HG02852 (cell line): Measurements from ENCODE around the gene CFAP141.
"Not testable (repeated sequence)": the region's sequence is repeated elsewhere in the genome, so short reads cannot be mapped to it uniquely, and the experiment has no call there.

Experiments used
- ATAC-seq: cut with Tn5 transposase; IDR thresholded peaks from one replicate; pipeline ENCODE4 v1.9.1; 2021; ENCODE audit warnings: mild to moderate bottlenecking, moderate library complexity; ENCODE audit not compliant: unreplicated experiment

The CFAP141 gene

GRCh38 chr1:154208677-154209388 lies 2.7 kb upstream of the CFAP141 start:
- ATAC-seq, result no peak

- ATAC-seq, result no peak
These were observed 1.1 kb upstream of the CFAP141 start for GRCh38 chr1:154207262-154207661.

GRCh38 chr1:154205778-154206177 lies 355 bp downstream of the CFAP141 start:
- ATAC-seq, result not testable (repeated sequence)

DNA sequence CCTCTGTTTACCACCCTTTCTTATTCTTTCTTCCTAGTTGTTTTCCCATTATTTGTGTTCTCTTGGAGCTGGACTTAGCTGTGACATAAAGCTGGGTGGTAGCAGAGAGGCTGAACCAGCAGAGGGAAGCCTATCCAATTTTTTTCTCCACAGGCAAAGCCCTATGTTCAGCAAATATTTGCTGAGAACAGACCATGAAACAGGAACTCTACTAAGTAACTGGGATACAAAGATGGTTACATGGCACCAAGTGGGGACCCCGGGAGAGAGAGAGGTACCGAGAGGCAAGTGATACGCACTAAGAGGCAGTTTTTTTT lies 6.6 kb downstream of the CFAP141 start:
- no peak for ATAC-seq

DNA sequence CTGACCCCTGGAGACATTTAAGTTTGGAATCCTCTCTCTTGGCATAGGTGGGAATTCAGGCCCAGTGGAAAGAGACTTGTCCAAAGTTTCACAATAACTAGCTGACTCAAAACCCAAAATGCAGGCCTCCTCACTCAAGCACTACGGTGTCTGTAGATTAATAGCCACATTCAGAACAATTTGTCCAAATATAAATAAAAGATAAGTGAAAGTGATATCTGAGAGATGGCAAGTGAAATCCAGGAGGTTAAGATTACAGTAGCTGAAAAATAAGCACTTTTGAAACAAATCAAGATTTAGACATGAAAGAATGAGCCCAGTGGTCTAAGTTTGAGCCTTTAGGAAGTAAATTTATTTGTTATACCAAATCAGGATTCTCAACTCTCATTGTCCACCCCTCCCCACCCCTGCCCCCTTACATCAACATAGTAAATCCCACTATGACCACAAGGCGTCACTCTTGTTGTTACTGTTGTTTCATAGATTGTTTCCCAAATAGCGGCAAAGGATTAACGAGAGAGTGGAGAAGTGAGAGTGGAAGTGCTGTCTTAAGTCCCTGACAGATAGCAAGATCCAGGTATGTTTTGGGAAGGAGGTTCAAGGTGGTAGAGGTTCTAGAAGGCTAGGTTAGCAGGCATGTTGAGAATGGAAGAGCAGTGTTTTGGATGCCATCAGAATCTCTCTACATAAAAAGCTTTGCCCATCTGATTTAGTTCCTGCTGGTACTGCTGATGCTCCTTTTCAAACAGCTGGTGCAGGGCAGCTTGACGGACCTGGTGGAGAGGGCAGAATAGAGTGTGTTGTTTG lies 7.2 kb downstream of the CFAP141 start:
- no peak for ATAC-seq

- ATAC-seq, result no peak
These were observed 12.3 kb downstream of the CFAP141 start for GRCh38 chr1:154193821-154194220.

DNA sequence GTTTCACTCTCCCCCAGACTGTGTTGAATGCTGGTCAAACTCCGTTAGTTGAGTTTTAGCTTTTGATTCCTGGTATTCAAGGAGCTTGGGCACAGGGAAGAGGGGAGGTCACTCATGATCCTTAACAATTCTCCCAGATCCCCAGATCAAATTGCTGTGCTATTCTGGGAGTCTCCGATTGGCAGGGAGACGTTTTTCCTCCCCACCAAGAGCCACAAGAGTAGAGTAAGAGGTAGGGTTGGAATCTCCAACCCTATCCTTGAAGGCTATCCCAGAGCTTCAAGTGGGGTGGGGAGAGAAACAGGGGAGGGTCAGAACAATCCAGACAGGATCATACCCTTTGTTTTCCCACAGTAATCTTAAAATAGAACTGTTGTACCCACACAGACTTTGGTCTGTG lies 13.7 kb downstream of the CFAP141 start:
- no peak for ATAC-seq

DNA sequence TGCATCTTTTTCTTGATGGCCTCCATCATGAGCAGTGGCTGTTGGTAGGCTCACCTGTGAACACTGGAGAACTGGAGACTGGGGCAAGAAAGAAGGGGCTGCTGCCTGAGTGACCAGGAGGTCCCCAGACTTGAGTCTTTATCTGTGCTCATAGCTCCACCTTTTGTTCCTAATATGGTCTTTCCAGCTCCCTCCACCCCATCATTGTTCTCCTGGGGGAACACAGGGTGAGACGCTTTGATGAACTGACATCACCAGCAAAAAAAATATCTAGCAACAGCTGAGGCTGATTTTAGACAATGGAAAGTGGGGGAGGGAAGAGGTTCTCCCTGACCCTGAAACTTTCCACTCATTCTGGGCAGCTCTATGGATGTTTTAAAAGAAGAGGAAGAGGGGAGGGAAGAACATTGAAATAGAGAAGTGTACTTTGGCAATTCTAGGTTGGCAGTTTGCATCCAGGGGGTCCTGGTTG lies 14.1 kb downstream of the CFAP141 start, which contains the start of gene TPM3:
TSS of gene TPM3 (minus strand) at position 111 of the 472 bp plus-strand sequence. CDS start at position 29, 82 bp downstream.
- no peak for ATAC-seq

- ATAC-seq, result no peak
These were observed 15.6 kb downstream of the CFAP141 start for GRCh38 chr1:154190550-154190949.

- no peak for ATAC-seq
These were observed 19.2 kb downstream of the CFAP141 start for GRCh38 chr1:154186852-154187501.

GRCh38 chr1:154186177-154186576 lies 20.0 kb downstream of the CFAP141 start:
- no peak for ATAC-seq

GRCh38 chr1:154183046-154183915 lies 22.9 kb downstream of the CFAP141 start:
- peak; percentile 71 for ATAC-seq

DNA sequence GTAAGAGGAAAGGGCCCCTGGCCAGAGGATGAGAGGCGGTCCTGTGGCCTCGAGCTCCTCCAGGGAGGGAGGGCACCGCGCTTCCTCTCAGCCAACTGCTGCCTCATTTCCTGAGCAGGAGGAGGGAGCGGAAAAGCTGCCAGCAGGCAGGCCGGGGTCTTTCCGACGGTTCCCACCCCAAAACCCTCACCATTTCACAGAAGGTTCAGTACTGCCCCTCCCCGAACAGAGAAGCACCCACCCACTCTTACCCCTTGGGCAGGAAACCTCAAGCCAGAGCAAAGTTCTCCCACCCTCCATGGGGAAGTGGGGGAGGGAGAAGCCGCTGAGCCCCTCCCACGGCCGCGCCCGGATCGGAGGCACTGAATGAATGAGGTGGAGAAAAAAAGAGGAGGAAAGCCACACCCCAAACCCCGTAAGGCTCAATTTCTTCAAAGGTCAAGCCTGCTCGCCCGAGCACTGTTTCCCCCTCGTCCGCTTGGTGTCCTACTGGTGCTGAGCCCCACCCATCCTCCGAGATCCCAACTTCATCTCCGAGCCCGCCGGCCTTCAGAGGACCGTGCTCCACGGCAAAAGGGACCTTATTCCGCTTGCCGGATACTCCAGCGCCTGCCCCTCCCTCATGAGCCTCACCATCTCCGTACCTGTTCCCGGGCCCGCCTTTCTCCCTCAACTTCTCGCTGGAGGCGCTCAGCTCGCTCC lies 23.6 kb downstream of the CFAP141 start:
- ATAC-seq, result peak; percentile 55

GRCh38 chr1:154181944-154182343 lies 24.2 kb downstream of the CFAP141 start:
- no peak for ATAC-seq

DNA sequence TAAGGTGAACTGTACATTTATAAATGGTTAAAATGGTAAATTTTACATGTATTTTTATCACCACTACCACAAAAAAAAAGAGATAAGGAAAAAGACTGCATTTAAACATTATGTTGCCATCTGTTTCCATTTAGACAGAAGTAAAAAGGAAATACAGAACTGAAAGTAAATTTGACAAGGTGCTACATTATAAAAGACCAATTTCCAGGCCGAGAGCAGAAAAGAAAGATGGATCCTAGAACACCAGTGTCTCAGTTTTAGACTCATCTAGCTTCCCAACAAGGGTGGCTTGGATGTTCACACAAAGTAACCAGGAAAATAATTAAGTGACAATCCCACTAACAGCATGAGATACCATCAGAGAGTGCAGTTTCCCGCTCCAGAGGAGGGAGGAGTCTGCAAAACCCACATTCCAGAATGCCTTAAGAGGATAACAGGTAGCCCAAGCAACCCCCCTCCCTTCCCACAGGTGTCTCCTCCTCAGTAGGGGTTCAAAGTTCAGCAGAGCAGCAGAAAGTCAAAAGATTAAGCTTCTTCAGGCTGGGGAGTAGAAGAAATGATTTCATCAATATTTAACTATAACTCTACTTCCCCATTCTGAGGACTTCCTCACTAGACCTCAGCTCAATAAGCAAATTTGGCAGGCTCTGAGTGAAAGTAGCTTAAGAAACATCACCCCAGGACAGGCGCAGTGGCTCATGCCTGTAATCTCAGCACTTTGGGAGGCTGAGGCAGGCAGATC lies 26.0 kb downstream of the CFAP141 start:
- no peak for ATAC-seq

- ATAC-seq, result no peak
These were observed 27.0 kb downstream of the CFAP141 start for GRCh38 chr1:154178911-154179811.

DNA sequence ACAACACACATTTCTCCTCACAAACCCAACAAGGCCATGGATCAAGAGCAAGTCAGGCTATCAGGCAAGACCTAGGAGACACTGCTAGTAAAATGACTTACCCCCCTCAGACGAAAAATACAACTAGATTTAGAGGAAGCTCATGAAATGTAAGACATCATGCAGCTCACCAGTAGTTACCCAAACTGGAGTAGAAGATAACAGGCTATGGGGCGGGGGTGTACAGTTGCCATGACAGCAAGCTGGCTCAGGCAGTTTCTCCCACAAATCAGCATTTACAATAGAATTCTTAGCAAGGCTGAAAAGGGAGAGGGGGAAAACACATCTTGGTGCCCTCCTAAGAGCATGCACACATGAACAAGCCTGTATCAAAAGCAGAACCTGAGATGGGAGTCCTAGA lies 28.1 kb downstream of the CFAP141 start:
- ATAC-seq, result no peak

GRCh38 chr1:154176337-154176736 lies 29.8 kb downstream of the CFAP141 start:
- ATAC-seq, result no peak
